AG10803 (cell line): Measurements from ENCODE around the gene ZFYVE16.
"Not testable (repeated sequence)": the region's sequence is repeated elsewhere in the genome, so short reads cannot be mapped to it uniquely, and the experiment has no call there.

Experiments
- DNase-seq: peaks from one replicate; pipeline ENCODE4 v3.0.0; 2010; ENCODE audit warnings: low read depth
- H3K4me3 ChIP-seq: 2 replicates; pipeline ENCODE4 v1.5.1; 2011; ENCODE audit warnings: mild to moderate bottlenecking, low read length, control low read depth
- CTCF ChIP-seq: conservative IDR thresholded peaks from 2 replicates; pipeline ENCODE4 v1.5.1; 2011; ENCODE audit warnings: mild to moderate bottlenecking, low read length, control low read depth, inconsistent platforms

Gene ZFYVE16

GRCh38 chr5:80439213-80439612, 31.3 kb downstream of the ZFYVE16 start:
- H3K4me3 ChIP-seq = no peak overlapping the region
- no peak for TF ChIP-seq CTCF
- DNase-seq = no peak

- no peak for DNase-seq
- TF ChIP-seq CTCF = no peak
- H3K4me3 ChIP-seq = no peak overlapping the region
Observed at GRCh38 chr5:80442742-80443141, 34.9 kb downstream of the ZFYVE16 start.

GRCh38 chr5:80453366-80453765, 45.5 kb downstream of the ZFYVE16 start:
- H3K4me3 ChIP-seq = no peak overlapping the region
- TF ChIP-seq CTCF = no peak
- DNase-seq = no peak

GRCh38 chr5:80463269-80463668, 55.4 kb downstream of the ZFYVE16 start:
- no peak for TF ChIP-seq CTCF
- no peak overlapping the region for H3K4me3 ChIP-seq
- DNase-seq = no peak

GRCh38 chr5:80466669-80467485, 59.0 kb downstream of the ZFYVE16 start:
- peak; percentile 73 for DNase-seq
- H3K4me3 ChIP-seq = no peak overlapping the region
- TF ChIP-seq CTCF = no peak

- no peak for DNase-seq
- TF ChIP-seq CTCF = no peak
- no peak overlapping the region for H3K4me3 ChIP-seq
Observed at GRCh38 chr5:80468131-80468530, 60.3 kb downstream of the ZFYVE16 start.

GRCh38 chr5:80470631-80471030, 62.8 kb downstream of the ZFYVE16 start:
- H3K4me3 ChIP-seq, DNase-seq: not testable (repeated sequence)

GRCh38 chr5:80474929-80475328, 67.1 kb downstream of the ZFYVE16 start:
- H3K4me3 ChIP-seq = no peak overlapping the region
- no peak for DNase-seq
- TF ChIP-seq CTCF = no peak
